Measurements from ENCODE around the gene MRNIP. TPM values are rescaled to one million over a fixed set of nuclear protein-coding genes. Genes with fewer than 3 reads are reported as not detected.

The MRNIP gene
- polyA plus RNA-seq, 3 donors from 2014 or later = 3.4 to 6.2 (median 4.2) TPM

DNA sequence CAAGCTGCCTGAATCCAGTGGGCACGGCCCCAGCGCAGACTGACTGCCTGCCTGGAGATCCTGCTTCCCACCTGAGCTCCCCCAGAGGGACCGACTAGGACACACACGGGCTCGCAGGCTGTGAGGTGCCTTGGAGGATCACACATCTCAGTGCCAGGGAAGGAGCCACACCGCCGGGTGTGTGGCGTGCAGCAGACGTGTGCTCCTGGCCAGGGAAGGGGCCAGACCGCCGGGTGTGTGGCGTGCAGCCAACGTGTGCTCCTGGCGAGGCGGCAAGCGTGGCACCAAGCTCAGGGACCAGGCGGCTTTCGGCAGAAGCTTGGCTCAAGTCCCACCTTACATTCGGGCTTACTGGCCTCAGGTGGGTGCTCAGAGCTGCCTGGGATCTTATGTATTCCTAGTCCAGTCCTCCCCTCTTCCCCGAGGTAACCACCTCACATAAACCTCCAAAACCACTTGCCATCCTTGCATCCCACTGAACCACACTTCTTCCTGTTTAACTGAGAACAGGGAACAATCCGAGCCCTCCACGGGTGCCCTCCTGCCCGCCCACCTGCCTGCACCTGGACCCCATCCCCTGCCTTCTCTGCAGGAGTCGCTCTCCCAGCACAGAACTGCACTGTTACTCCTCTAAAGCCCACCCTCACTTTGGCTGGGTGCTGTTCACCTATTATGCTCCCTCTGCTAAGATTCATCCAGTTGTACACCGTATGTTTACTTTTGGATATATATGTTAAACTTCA lies 22.4 kb upstream of the MRNIP start:
- no peak for DNase-seq
- Mint-ChIP-seq H3K36me3 (peaks cover 30 to 45% (median 37%) of the 10 kb centered on the region in 3 donors), H3K27me3 (ENCODE audit: low read depth in 3 of 3) (peaks cover 0 to 2% (median 0%) of the 10 kb centered on the region in 3 donors), H3K27ac (peak overlapping the region in 2 of 6 donors; percentile 36 to 41), H3K4me3 (no peak overlapping the region), H3K4me1 (no peaks in the 10 kb centered on the region), H3K9me3 (peaks cover 2 to 14% (median 7%) of the 10 kb centered on the region in 6 donors)

GRCh38 chr5:179880066-179880650 lies 21.5 kb upstream of the MRNIP start:
- H3K27ac Mint-ChIP-seq = no peak overlapping the region
- H3K27me3 Mint-ChIP-seq (ENCODE audit: low read depth in 3 of 3) = peaks cover 0 to 2% (median 0%) of the 10 kb centered on the region in 3 donors
- no peaks in the 10 kb centered on the region for H3K4me1 Mint-ChIP-seq
- H3K9me3 Mint-ChIP-seq = peaks cover 2 to 14% (median 7%) of the 10 kb centered on the region in 6 donors
- no peak overlapping the region for H3K4me3 Mint-ChIP-seq
- H3K36me3 Mint-ChIP-seq = peaks cover 30 to 40% (median 35%) of the 10 kb centered on the region in 3 donors
- DNase-seq = no peak

- peaks cover 25 to 35% (median 31%) of the 10 kb centered on the region in 3 donors for H3K36me3 Mint-ChIP-seq
- no peak overlapping the region for H3K4me3 Mint-ChIP-seq
- no peak for DNase-seq
- peaks cover 2 to 14% (median 7%) of the 10 kb centered on the region in 6 donors for H3K9me3 Mint-ChIP-seq
- H3K4me1 Mint-ChIP-seq = no peaks in the 10 kb centered on the region
- no peak overlapping the region for H3K27ac Mint-ChIP-seq
- peaks cover 0 to 2% (median 0%) of the 10 kb centered on the region in 3 donors for H3K27me3 Mint-ChIP-seq (ENCODE audit: low read depth in 3 of 3)
Observed at GRCh38 chr5:179879690-179880010, 21.0 kb upstream of the MRNIP start.

DNA sequence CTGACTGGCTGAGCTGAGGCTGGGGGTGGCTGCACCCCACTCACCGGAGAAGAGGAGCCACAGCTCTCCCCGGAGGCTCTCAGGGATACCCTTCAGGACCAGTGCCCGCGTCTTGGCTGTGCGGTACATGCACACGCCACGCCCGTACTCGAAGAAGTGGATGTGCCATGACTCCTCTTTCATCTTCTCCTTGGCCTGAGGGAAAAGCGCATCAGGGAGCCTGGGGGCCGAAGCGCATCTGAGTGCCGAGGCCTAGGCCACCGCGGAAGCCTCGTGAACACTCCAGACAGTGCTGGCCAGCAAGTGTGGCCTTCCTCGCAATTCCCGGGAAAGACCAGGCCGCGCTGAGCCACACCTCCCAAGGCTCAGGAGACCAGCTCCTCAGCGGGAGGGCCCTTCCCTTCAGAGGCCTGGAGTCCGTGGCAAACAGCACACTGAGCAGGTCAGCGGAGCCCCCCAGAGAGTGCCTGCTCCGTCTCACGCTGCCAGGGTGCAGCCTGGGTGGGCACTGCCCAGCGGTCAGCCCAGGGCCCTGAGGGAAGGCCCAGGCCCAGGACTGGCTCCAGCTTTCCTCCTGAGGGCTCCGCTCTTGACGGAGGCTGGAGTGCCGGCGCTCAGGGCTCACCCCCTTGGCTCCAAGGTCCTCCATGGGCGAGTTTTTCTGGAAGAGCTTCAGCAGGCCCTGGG lies 20.5 kb upstream of the MRNIP start:
- Mint-ChIP-seq H3K27ac (no peak overlapping the region), H3K36me3 (peaks cover 22 to 30% (median 26%) of the 10 kb centered on the region in 3 donors), H3K27me3 (ENCODE audit: low read depth in 3 of 3) (peaks cover 0 to 2% (median 0%) of the 10 kb centered on the region in 3 donors), H3K9me3 (peaks cover 2 to 11% (median 6%) of the 10 kb centered on the region in 6 donors), H3K4me1 (no peaks in the 10 kb centered on the region), H3K4me3 (no peak overlapping the region)
- no peak for DNase-seq

- no peak for DNase-seq
- Mint-ChIP-seq H3K9me3 (peaks cover 2 to 3% (median 3%) of the 10 kb centered on the region in 6 donors), H3K4me3 (no peak overlapping the region), H3K36me3 (peaks cover 14 to 22% (median 18%) of the 10 kb centered on the region in 3 donors), H3K4me1 (no peaks in the 10 kb centered on the region), H3K27me3 (ENCODE audit: low read depth in 3 of 3) (peaks cover 0 to 2% (median 0%) of the 10 kb centered on the region in 3 donors), H3K27ac (no peak overlapping the region)
Observed at GRCh38 chr5:179878222-179879002, 19.8 kb upstream of the MRNIP start.

DNA sequence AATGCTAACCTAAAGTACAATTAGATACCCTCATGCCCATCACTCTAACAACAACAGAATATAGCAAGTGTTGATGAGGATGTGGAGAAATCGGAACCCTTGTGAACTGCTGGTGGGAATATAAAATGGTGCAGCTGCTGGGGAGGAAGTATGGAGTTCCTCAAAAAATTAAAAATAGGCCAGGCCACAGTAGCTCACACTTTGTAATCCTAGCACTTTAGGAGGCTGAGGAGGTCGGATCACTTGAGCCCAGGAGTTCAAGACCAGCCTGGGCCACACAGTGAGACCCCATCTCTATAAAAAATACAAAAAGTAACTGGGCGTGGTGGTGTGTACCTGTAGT lies 18.0 kb upstream of the MRNIP start:
- H3K4me1 Mint-ChIP-seq = no peaks in the 10 kb centered on the region
- H3K4me3 Mint-ChIP-seq = no peak overlapping the region
- H3K36me3 Mint-ChIP-seq = peaks cover 10 to 15% (median 12%) of the 10 kb centered on the region in 3 donors
- peaks cover 0 to 2% (median 0%) of the 10 kb centered on the region in 3 donors for H3K27me3 Mint-ChIP-seq (ENCODE audit: low read depth in 3 of 3)
- H3K9me3 Mint-ChIP-seq = no peaks in the 10 kb centered on the region
- H3K27ac Mint-ChIP-seq = peak overlapping the region in 1 of 6 donors; percentile 40
- DNase-seq = no peak

- Mint-ChIP-seq H3K27ac (no peak overlapping the region), H3K4me3 (no peak overlapping the region), H3K27me3 (ENCODE audit: low read depth in 3 of 3) (peaks cover 0 to 3% (median 0%) of the 10 kb centered on the region in 3 donors), H3K36me3 (peaks cover 8 to 15% (median 14%) of the 10 kb centered on the region in 3 donors), H3K4me1 (no peaks in the 10 kb centered on the region), H3K9me3 (no peaks in the 10 kb centered on the region)
- no peak for DNase-seq
Observed at GRCh38 chr5:179875741-179876609, 17.4 kb upstream of the MRNIP start.

DNA sequence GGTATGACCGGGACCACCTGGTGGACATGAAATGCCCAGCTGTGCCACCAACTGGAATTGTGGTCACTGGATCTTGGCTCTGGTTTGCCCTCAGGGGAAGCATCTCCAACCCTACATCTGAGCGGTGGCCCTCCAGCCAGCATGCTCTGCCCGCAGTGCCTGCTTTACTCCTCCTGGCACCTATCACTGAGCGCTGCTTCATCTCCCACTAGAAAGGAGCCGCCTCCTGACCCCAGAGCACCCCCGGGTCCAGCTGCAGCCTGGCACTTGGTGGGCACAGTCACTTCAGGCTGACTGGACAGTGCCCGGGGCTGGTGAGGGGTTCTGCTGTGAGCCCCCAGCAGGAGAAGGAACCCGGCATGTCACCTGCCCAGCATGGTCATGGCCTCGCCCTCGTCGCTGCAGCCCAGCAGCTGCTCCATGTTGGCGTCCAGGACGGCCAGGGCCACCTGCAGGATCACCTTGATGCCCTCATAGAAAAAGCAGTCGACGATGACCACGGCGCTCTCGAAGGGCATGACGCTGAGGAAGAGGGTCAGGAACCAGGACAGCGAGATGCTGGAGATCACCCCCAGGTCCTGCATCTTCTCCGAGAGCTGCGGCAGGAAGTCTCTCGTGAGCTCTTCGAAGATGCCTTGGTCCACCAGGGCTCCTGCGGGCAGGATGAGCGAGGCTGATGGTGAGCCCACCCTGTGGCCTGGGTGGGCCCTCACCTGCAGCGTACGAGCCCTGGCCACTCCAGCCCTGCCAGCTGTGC lies 16.1 kb upstream of the MRNIP start:
- peaks cover 12 to 18% (median 16%) of the 10 kb centered on the region in 3 donors for H3K36me3 Mint-ChIP-seq
- no peak overlapping the region for H3K4me3 Mint-ChIP-seq
- peaks cover 0 to 3% (median 0%) of the 10 kb centered on the region in 3 donors for H3K27me3 Mint-ChIP-seq (ENCODE audit: low read depth in 3 of 3)

GRCh38 chr5:179874136-179874535 lies 15.5 kb upstream of the MRNIP start:
- Mint-ChIP-seq H3K27ac (no peak overlapping the region), H3K36me3 (peaks cover 12 to 18% (median 16%) of the 10 kb centered on the region in 3 donors), H3K27me3 (ENCODE audit: low read depth in 3 of 3) (peaks cover 0 to 3% (median 0%) of the 10 kb centered on the region in 3 donors), H3K9me3 (no peaks in the 10 kb centered on the region), H3K4me3 (no peak overlapping the region), H3K4me1 (no peaks in the 10 kb centered on the region)
- no peak for DNase-seq

More for the DNA sequence above, 16.1 kb upstream of the MRNIP start:
- no peak for DNase-seq
- Mint-ChIP-seq H3K4me1 (no peaks in the 10 kb centered on the region), H3K27ac (no peak overlapping the region), H3K9me3 (no peaks in the 10 kb centered on the region)

- Mint-ChIP-seq H3K27me3 (ENCODE audit: low read depth in 3 of 3) (peaks cover 0 to 3% (median 0%) of the 10 kb centered on the region in 3 donors), H3K9me3 (no peaks in the 10 kb centered on the region), H3K27ac (no peak overlapping the region), H3K36me3 (peaks cover 12 to 18% (median 16%) of the 10 kb centered on the region in 3 donors), H3K4me3 (no peak overlapping the region), H3K4me1 (no peaks in the 10 kb centered on the region)
- no peak for DNase-seq
Observed at GRCh38 chr5:179873588-179874110, 15.0 kb upstream of the MRNIP start.

GRCh38 chr5:179872828-179873575 lies 14.4 kb upstream of the MRNIP start:
- no peak overlapping the region for H3K4me3 Mint-ChIP-seq
- H3K27ac Mint-ChIP-seq = no peak overlapping the region
- H3K27me3 Mint-ChIP-seq (ENCODE audit: low read depth in 3 of 3) = peaks cover 0 to 3% (median 0%) of the 10 kb centered on the region in 3 donors

More at GRCh38 chr5:179872828-179873575, 14.4 kb upstream of the MRNIP start:
- Mint-ChIP-seq H3K9me3 (no peaks in the 10 kb centered on the region), H3K4me1 (no peaks in the 10 kb centered on the region), H3K36me3 (peaks cover 12 to 17% (median 16%) of the 10 kb centered on the region in 3 donors)
- no peak for DNase-seq

Data from immature natural killer cell (primary cell).